ENCODE data around the gene COIL. TPM values are rescaled to one million over a fixed set of nuclear protein-coding genes. Genes with fewer than 3 reads are reported as not detected.

Gene COIL
- total and polyA plus RNA-seq, 2 of the 13 experiments (the other 11 are each of a cell fraction or from before 2014, with no cell fraction given): 8.1 to 29.4 TPM

- H3K27ac ChIP-seq (ENCODE audit: extremely low read length, insufficient read depth, low read length): no peak overlapping the region
- H3K4me3 ChIP-seq (replicated peaks in 1 of 3; ENCODE audit: insufficient read depth in 1 of 3, low read depth in 2 of 3, low read length in 3 of 3): no peak overlapping the region
- TF ChIP-seq ZNF326 (CRISPR knock-in tag; IDR thresholded peaks at IDR 0.05; ENCODE audit: borderline replicate concordance): no peak
- TF ChIP-seq FOSL2 (CRISPR knock-in tag; IDR thresholded peaks at IDR 0.05): peak; percentile 16; the same call in 1 of the 2 replicates
- TF ChIP-seq ZNF709 (CRISPR knock-in tag; IDR thresholded peaks at IDR 0.05): peak; percentile 65; the same call in 1 of the 2 replicates
- TF ChIP-seq NR2F1 (CRISPR knock-in tag; IDR thresholded peaks at IDR 0.05): 0 out of 4 replicates have a peak, but pooled peaks of 1 of the 2 experiments have one; percentile 37
- peaks cover 3% of the 10 kb centered on the region for H4K20me1 ChIP-seq (ENCODE audit: insufficient read depth, low read length)
- H3K4me2 ChIP-seq (ENCODE audit: low read depth, low read length): no peak overlapping the region
- peaks cover 19% of the 10 kb centered on the region for H3K4me1 ChIP-seq (ENCODE audit: insufficient read depth, low read length)
- DNase-seq (ENCODE audit: low spot score) (no peak), ATAC-seq (no peak), FAIRE-seq (no peak)
- H2AFZ ChIP-seq (ENCODE audit: low read length): no peak overlapping the region
- CTCF ChIA-PET (ENCODE audit: low intra/inter-chr PET ratio, low total read pairs): interaction anchor here (1.2 to 3.3 kb wide), 2 partner anchors 118 kb away, joined by 4 to 45 read pairs; no protein-coding TSS in a partner anchor
- H3K36me3 ChIP-seq (replicated peaks in 1 of 2; ENCODE audit: control insufficient read depth in 1 of 2, insufficient read depth in 2 of 2, low read length in 2 of 2): peaks cover 8 to 54% of the 10 kb centered on the region in 2 experiments
- H3K9ac ChIP-seq (ENCODE audit: insufficient read depth, low read depth, low read length): no peak overlapping the region
- intact Hi-C loops (cut with micrococcal nuclease; ENCODE audit: unreplicated experiment) (no loop called here), in situ Hi-C loops (cut with HindIII; ENCODE audit: extremely low pct_ligation_motif_present, low pct_unique_long_range_greater_than_20kb) (no loop called here)
- no peaks in the 10 kb centered on the region for H3K79me2 ChIP-seq (ENCODE audit: insufficient read depth, low read length)
- no peaks in the 10 kb centered on the region for H3K27me3 ChIP-seq (ENCODE audit: control insufficient read depth in 1 of 2, insufficient read depth in 2 of 2, low read length in 2 of 2)
- BruUV-seq (replicated peaks): no TSS peak
- no peaks in the 10 kb centered on the region for H3K9me3 ChIP-seq (ENCODE audit: low read length)
- POLR2A ChIA-PET: interaction anchor here (1.0 kb wide), 1 partner anchor 24 kb away, joined by 4 read pairs; the partner anchor contains the start of gene TRIM25
- 80% methylated on average over 2 of the region's 2 CpGs for WGBS (ENCODE audit: low lambda C conversion rate)
Measured at GRCh38 chr17:56937687-56938086, 23.2 kb downstream of the COIL start.

DNA sequence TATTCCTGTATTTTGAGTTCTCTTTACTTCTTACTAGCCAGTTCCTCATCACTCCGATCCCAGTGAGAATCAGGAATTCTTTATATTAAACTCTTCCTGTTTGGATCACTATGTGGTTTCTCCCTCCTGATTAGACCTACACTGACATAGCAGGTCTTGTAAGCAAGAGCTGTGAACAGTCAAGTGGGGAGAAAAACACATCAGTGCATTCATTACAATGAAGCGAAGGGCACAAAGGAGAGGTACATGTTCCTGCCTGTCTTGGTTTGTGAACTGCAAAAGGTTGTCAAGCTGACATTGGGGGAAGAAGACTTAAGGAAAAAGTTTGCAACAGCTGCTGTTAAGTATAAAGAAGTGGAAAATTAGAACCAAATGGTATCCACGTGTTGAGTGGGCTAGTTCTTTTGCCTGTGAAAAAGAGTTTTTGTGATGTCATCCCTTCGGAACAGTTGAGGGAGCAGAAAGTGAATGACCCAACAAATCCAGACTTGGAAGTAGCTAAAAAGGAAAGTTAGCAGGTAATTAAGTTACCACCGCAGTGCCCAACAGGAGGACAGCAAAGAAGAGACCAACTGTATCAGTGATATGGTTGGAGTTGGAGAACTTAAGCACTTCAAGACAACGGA lies 24.0 kb downstream of the COIL start:
- no peak overlapping the region for H3K27ac ChIP-seq (ENCODE audit: extremely low read length, insufficient read depth, low read length)
- no peak for ATAC-seq

More for the DNA sequence above, 24.0 kb downstream of the COIL start:
- Histone ChIP-seq H2AFZ (ENCODE audit: low read length) (no peak overlapping the region), H3K9me3 (ENCODE audit: low read length) (no peaks in the 10 kb centered on the region), H3K27me3 (ENCODE audit: control insufficient read depth in 1 of 2, insufficient read depth in 2 of 2, low read length in 2 of 2) (no peaks in the 10 kb centered on the region), H4K20me1 (ENCODE audit: insufficient read depth, low read length) (peaks cover 3% of the 10 kb centered on the region), H3K79me2 (ENCODE audit: insufficient read depth, low read length) (no peaks in the 10 kb centered on the region), H3K36me3 (replicated peaks in 1 of 2; ENCODE audit: control insufficient read depth in 1 of 2, insufficient read depth in 2 of 2, low read length in 2 of 2) (peaks cover 8 to 45% of the 10 kb centered on the region in 2 experiments), H3K4me2 (ENCODE audit: low read depth, low read length) (no peak overlapping the region), H3K9ac (ENCODE audit: insufficient read depth, low read depth, low read length) (no peak overlapping the region), H3K4me3 (replicated peaks in 1 of 3; ENCODE audit: insufficient read depth in 1 of 3, low read depth in 2 of 3, low read length in 3 of 3) (no peak overlapping the region), H3K4me1 (ENCODE audit: insufficient read depth, low read length) (peaks cover 19% of the 10 kb centered on the region)
- no TSS peak for BruUV-seq (replicated peaks)
- POLR2A ChIA-PET: no interaction called here
- CTCF ChIA-PET (ENCODE audit: low intra/inter-chr PET ratio, low total read pairs): interaction anchor here (1.2 kb wide), 1 partner anchor 117 kb away, joined by 4 read pairs; no protein-coding TSS in a partner anchor
- TF ChIP-seq ATF7 (IDR thresholded peaks at IDR 0.05) (peak; percentile 58), ATF7 (CRISPR knock-in tag; IDR thresholded peaks at IDR 0.05) (no peak), KAT7 (CRISPR knock-in tag; IDR thresholded peaks at IDR 0.05; ENCODE audit: borderline replicate concordance) (no peak)
- no peak for DNase-seq (ENCODE audit: low spot score)
- intact Hi-C loops (cut with micrococcal nuclease; ENCODE audit: unreplicated experiment): no loop called here
- in situ Hi-C loops (cut with HindIII; ENCODE audit: extremely low pct_ligation_motif_present, low pct_unique_long_range_greater_than_20kb): no loop called here
- 98% methylated on average over 6 of the region's 6 CpGs for WGBS (ENCODE audit: low lambda C conversion rate)
- no peak for FAIRE-seq
